ENCODE measurements around the gene CEP95.
"Not testable (repeated sequence)": the region's sequence is repeated elsewhere in the genome, so short reads cannot be mapped to it uniquely, and the experiment has no call there.

The CEP95 gene

GRCh38 chr17:64495300-64495699 is 11.5 kb upstream of the CEP95 start:
- H3K4me3 ChIP-seq (ENCODE audit: low read depth in 1 of 2, low read length in 2 of 2) = peak overlapping the region in 1 of 2 donors; percentile 95
- H3K27me3 ChIP-seq (ENCODE audit: control insufficient read depth in 1 of 2, insufficient read depth in 2 of 2, low read length in 2 of 2); H3K27ac ChIP-seq (ENCODE audit: low read depth, low read length); H3K9me3 ChIP-seq (ENCODE audit: control insufficient read depth in 1 of 2, low read length in 2 of 2); H3K9ac ChIP-seq (ENCODE audit: low read depth in 1 of 2, low read length in 2 of 2): not testable (repeated sequence)
- H3K4me1 ChIP-seq (ENCODE audit: control insufficient read depth in 1 of 2, insufficient read depth in 2 of 2, low read length in 2 of 2) = peaks cover 27 to 52% of the 10 kb centered on the region in 2 donors
- H3K36me3 ChIP-seq (ENCODE audit: control insufficient read depth in 1 of 2, insufficient read depth in 2 of 2, low read length in 2 of 2) = peaks cover 15 to 38% of the 10 kb centered on the region in 2 donors

- Histone ChIP-seq H3K27me3 (ENCODE audit: control insufficient read depth in 1 of 2, insufficient read depth in 2 of 2, low read length in 2 of 2) (no peaks in the 10 kb centered on the region), H3K4me1 (ENCODE audit: control insufficient read depth in 1 of 2, insufficient read depth in 2 of 2, low read length in 2 of 2) (peaks cover 31 to 63% of the 10 kb centered on the region in 2 donors), H3K36me3 (ENCODE audit: control insufficient read depth in 1 of 2, insufficient read depth in 2 of 2, low read length in 2 of 2) (peaks cover 23 to 41% of the 10 kb centered on the region in 2 donors), H3K9me3 (ENCODE audit: control insufficient read depth in 1 of 2, low read length in 2 of 2) (no peaks in the 10 kb centered on the region), H3K27ac (ENCODE audit: low read depth, low read length) (peak overlapping the region; percentile 60), H3K9ac (ENCODE audit: low read depth in 1 of 2, low read length in 2 of 2) (peak overlapping the region; percentile 59 to 69), H3K4me3 (ENCODE audit: low read depth in 1 of 2, low read length in 2 of 2) (peak overlapping the region; percentile 93 to 95)
These were observed 10.4 kb upstream of the CEP95 start for GRCh38 chr17:64496348-64496785.

GRCh38 chr17:64496786-64497564 is 9.8 kb upstream of the CEP95 start, which contains the start of gene POLG2:
Gene POLG2, minus strand, starts transcription at chr17:64497054. Its CDS starts 86 bp downstream, at chr17:64496968.
- Histone ChIP-seq H3K36me3 (ENCODE audit: control insufficient read depth in 1 of 2, insufficient read depth in 2 of 2, low read length in 2 of 2) (peaks cover 29 to 42% of the 10 kb centered on the region in 2 donors), H3K27ac (ENCODE audit: low read depth, low read length) (peak within 1 kb of the TSS; percentile 60), H3K9me3 (ENCODE audit: control insufficient read depth in 1 of 2, low read length in 2 of 2) (no peaks in the 10 kb centered on the region), H3K9ac (ENCODE audit: low read depth in 1 of 2, low read length in 2 of 2) (peak within 1 kb of the TSS; percentile 59 to 69), H3K27me3 (ENCODE audit: control insufficient read depth in 1 of 2, insufficient read depth in 2 of 2, low read length in 2 of 2) (no peaks in the 10 kb centered on the region), H3K4me1 (ENCODE audit: control insufficient read depth in 1 of 2, insufficient read depth in 2 of 2, low read length in 2 of 2) (peaks cover 31 to 67% of the 10 kb centered on the region in 2 donors), H3K4me3 (ENCODE audit: low read depth in 1 of 2, low read length in 2 of 2) (peak within 1 kb of the TSS; percentile 93 to 95)

- Histone ChIP-seq H3K36me3 (ENCODE audit: control insufficient read depth in 1 of 2, insufficient read depth in 2 of 2, low read length in 2 of 2) (peaks cover 35 to 45% of the 10 kb centered on the region in 2 donors), H3K4me3 (ENCODE audit: low read depth in 1 of 2, low read length in 2 of 2) (peak overlapping the region; percentile 93 to 95), H3K27me3 (ENCODE audit: control insufficient read depth in 1 of 2, insufficient read depth in 2 of 2, low read length in 2 of 2) (no peaks in the 10 kb centered on the region), H3K4me1 (ENCODE audit: control insufficient read depth in 1 of 2, insufficient read depth in 2 of 2, low read length in 2 of 2) (peaks cover 32 to 73% of the 10 kb centered on the region in 2 donors), H3K27ac (ENCODE audit: low read depth, low read length) (peak overlapping the region; percentile 60), H3K9me3 (ENCODE audit: control insufficient read depth in 1 of 2, low read length in 2 of 2) (no peaks in the 10 kb centered on the region), H3K9ac (ENCODE audit: low read depth in 1 of 2, low read length in 2 of 2) (peak overlapping the region; percentile 59 to 69)
These were observed 9.2 kb upstream of the CEP95 start for GRCh38 chr17:64497565-64498035.

- Histone ChIP-seq H3K9me3 (ENCODE audit: control insufficient read depth in 1 of 2, low read length in 2 of 2) (no peaks in the 10 kb centered on the region), H3K4me3 (ENCODE audit: low read depth in 1 of 2, low read length in 2 of 2) (no peak overlapping the region), H3K27me3 (ENCODE audit: control insufficient read depth in 1 of 2, insufficient read depth in 2 of 2, low read length in 2 of 2) (no peaks in the 10 kb centered on the region), H3K27ac (ENCODE audit: low read depth, low read length) (no peak overlapping the region), H3K9ac (ENCODE audit: low read depth in 1 of 2, low read length in 2 of 2) (peak overlapping the region in 1 of 2 donors; percentile 18), H3K4me1 (ENCODE audit: control insufficient read depth in 1 of 2, insufficient read depth in 2 of 2, low read length in 2 of 2) (peaks cover 42 to 82% of the 10 kb centered on the region in 2 donors), H3K36me3 (ENCODE audit: control insufficient read depth in 1 of 2, insufficient read depth in 2 of 2, low read length in 2 of 2) (peaks cover 44 to 48% of the 10 kb centered on the region in 2 donors)
These were observed 8.2 kb upstream of the CEP95 start for GRCh38 chr17:64498308-64499203.

- Histone ChIP-seq H3K27me3 (ENCODE audit: control insufficient read depth in 1 of 2, insufficient read depth in 2 of 2, low read length in 2 of 2) (no peaks in the 10 kb centered on the region), H3K9me3 (ENCODE audit: control insufficient read depth in 1 of 2, low read length in 2 of 2) (no peaks in the 10 kb centered on the region), H3K27ac (ENCODE audit: low read depth, low read length) (no peak overlapping the region), H3K9ac (ENCODE audit: low read depth in 1 of 2, low read length in 2 of 2) (no peak overlapping the region), H3K4me3 (ENCODE audit: low read depth in 1 of 2, low read length in 2 of 2) (no peak overlapping the region), H3K36me3 (ENCODE audit: control insufficient read depth in 1 of 2, insufficient read depth in 2 of 2, low read length in 2 of 2) (peaks cover 52 to 61% of the 10 kb centered on the region in 2 donors), H3K4me1 (ENCODE audit: control insufficient read depth in 1 of 2, insufficient read depth in 2 of 2, low read length in 2 of 2) (peaks cover 51 to 82% of the 10 kb centered on the region in 2 donors)
These were observed 6.8 kb upstream of the CEP95 start for GRCh38 chr17:64499805-64500486.

GRCh38 chr17:64500487-64500859 is 6.3 kb upstream of the CEP95 start:
- Histone ChIP-seq H3K4me3 (ENCODE audit: low read depth in 1 of 2, low read length in 2 of 2) (no peak overlapping the region), H3K4me1 (ENCODE audit: control insufficient read depth in 1 of 2, insufficient read depth in 2 of 2, low read length in 2 of 2) (peaks cover 47 to 79% of the 10 kb centered on the region in 2 donors), H3K27ac (ENCODE audit: low read depth, low read length) (no peak overlapping the region)

GRCh38 chr17:64500862-64501765 is 5.7 kb upstream of the CEP95 start:
- Histone ChIP-seq H3K36me3 (ENCODE audit: control insufficient read depth in 1 of 2, insufficient read depth in 2 of 2, low read length in 2 of 2) (peaks cover 54 to 61% of the 10 kb centered on the region in 2 donors), H3K4me3 (ENCODE audit: low read depth in 1 of 2, low read length in 2 of 2) (no peak overlapping the region), H3K27ac (ENCODE audit: low read depth, low read length) (no peak overlapping the region), H3K9me3 (ENCODE audit: control insufficient read depth in 1 of 2, low read length in 2 of 2) (no peaks in the 10 kb centered on the region), H3K4me1 (ENCODE audit: control insufficient read depth in 1 of 2, insufficient read depth in 2 of 2, low read length in 2 of 2) (peaks cover 43 to 73% of the 10 kb centered on the region in 2 donors), H3K27me3 (ENCODE audit: control insufficient read depth in 1 of 2, insufficient read depth in 2 of 2, low read length in 2 of 2) (no peaks in the 10 kb centered on the region), H3K9ac (ENCODE audit: low read depth in 1 of 2, low read length in 2 of 2) (no peak overlapping the region)

More at GRCh38 chr17:64500487-64500859, 6.3 kb upstream of the CEP95 start:
- no peaks in the 10 kb centered on the region for H3K9me3 ChIP-seq (ENCODE audit: control insufficient read depth in 1 of 2, low read length in 2 of 2)
- peaks cover 54 to 61% of the 10 kb centered on the region in 2 donors for H3K36me3 ChIP-seq (ENCODE audit: control insufficient read depth in 1 of 2, insufficient read depth in 2 of 2, low read length in 2 of 2)
- no peaks in the 10 kb centered on the region for H3K27me3 ChIP-seq (ENCODE audit: control insufficient read depth in 1 of 2, insufficient read depth in 2 of 2, low read length in 2 of 2)
- no peak overlapping the region for H3K9ac ChIP-seq (ENCODE audit: low read depth in 1 of 2, low read length in 2 of 2)

GRCh38 chr17:64502021-64502420 is 4.8 kb upstream of the CEP95 start:
- Histone ChIP-seq H3K9ac (ENCODE audit: low read depth in 1 of 2, low read length in 2 of 2) (peak overlapping the region in 1 of 2 donors; percentile 4), H3K4me3 (ENCODE audit: low read depth in 1 of 2, low read length in 2 of 2) (no peak overlapping the region), H3K36me3 (ENCODE audit: control insufficient read depth in 1 of 2, insufficient read depth in 2 of 2, low read length in 2 of 2) (peaks cover 54 to 61% of the 10 kb centered on the region in 2 donors), H3K27me3 (ENCODE audit: control insufficient read depth in 1 of 2, insufficient read depth in 2 of 2, low read length in 2 of 2) (no peaks in the 10 kb centered on the region), H3K27ac (ENCODE audit: low read depth, low read length) (no peak overlapping the region), H3K9me3 (ENCODE audit: control insufficient read depth in 1 of 2, low read length in 2 of 2) (no peaks in the 10 kb centered on the region), H3K4me1 (ENCODE audit: control insufficient read depth in 1 of 2, insufficient read depth in 2 of 2, low read length in 2 of 2) (peaks cover 38 to 71% of the 10 kb centered on the region in 2 donors)
